Thyroid gland (tissue), 4 donors: ENCODE data around the gene KCNMA1. TPM values are rescaled to one million over a fixed set of nuclear protein-coding genes. Genes with fewer than 3 reads are reported as not detected.
"Not testable (repeated sequence)": the region's sequence is repeated elsewhere in the genome, so short reads cannot be mapped to it uniquely, and the experiment has no call there.

Experiments
- DNase-seq, 2 donors: peaks; one replicate each; pipeline ENCODE4 v3.0.0-alpha.2; 2019
- H3K27ac ChIP-seq, 3 donors: fragments of 200-600 bp; sonication (generic); 1 replicate in 2 of 3; 2 replicates in 1 of 3; pipeline ENCODE4 v1.5.1; 2016 to 2019; ENCODE audit warnings: mild to moderate bottlenecking in 1 of 3, moderate library complexity in 1 of 3
- H3K27me3 ChIP-seq: fragments of 200-600 bp; sonication (generic); one replicate; pipeline ENCODE4 v1.5.1; 2019
- H3K36me3 ChIP-seq, 2 donors: fragments of 200-600 bp; sonication (generic); one replicate each; pipeline ENCODE4 v1.5.1; 2016 to 2019
- H3K4me1 ChIP-seq, 2 donors: fragments of 200-600 bp; sonication (generic); one replicate each; pipeline ENCODE4 v1.5.1; 2017 to 2019
- H3K4me3 ChIP-seq, 3 donors: fragments of 200-600 bp; sonication (generic); replicated peaks in 1 of 3; 1 replicate in 2 of 3; 2 replicates in 1 of 3; pipeline ENCODE4 v1.5.1; 2016; ENCODE audit warnings: mild to moderate bottlenecking in 1 of 3
- H3K9me3 ChIP-seq: fragments of 200-600 bp; sonication (generic); one replicate; pipeline ENCODE4 v1.5.1; 2017
- POLR2A ChIP-seq, 2 donors: fragments of 450-650 bp; IDR thresholded peaks; one replicate each; pipeline ENCODE4 v1.6.1; 2017; ENCODE audit warnings: antibody characterized with exemption in 2 of 2, mild to moderate bottlenecking in 2 of 2, moderate library complexity in 1 of 2
- WGBS, 2 donors: methylation state at CpG; one replicate each; pipeline ENCODE4 v1.1.5; 2017; 5-methylcytosine and 5-hydroxymethylcytosine counted together
- intact Hi-C: fragments of 100-400 bp; cut with DNase I; formaldehyde crosslinking; loops from one replicate; pipeline ENCODE4 v1.15.1; 2023
- total RNA-seq, 4 donors: library from RNA; depleted of rRNA; stranded (reverse); fragments of >200 nt; gene quantifications; one replicate each; pipeline ENCODE4 v1.2.3, GENCODE V29; 2016
- TF ChIP-seq, protein P1 (sequence below), 6 experiments: fragments of 200-600 bp in 3 of 6; fragments of 450-650 bp in 3 of 6; sonication (generic) in 3 of 6; IDR thresholded peaks; one replicate each; pipeline ENCODE4 v1.5.1; 2016 to 2019; ENCODE audit warnings: antibody characterized with exemption in 6 of 6, mild to moderate bottlenecking in 2 of 6, inconsistent platforms in 1 of 6, moderate library complexity in 1 of 6

KCNMA1 gene
- total RNA-seq, 4 donors from 2014 or later = 2.5 to 5.1 (median 3.6) TPM

DNA sequence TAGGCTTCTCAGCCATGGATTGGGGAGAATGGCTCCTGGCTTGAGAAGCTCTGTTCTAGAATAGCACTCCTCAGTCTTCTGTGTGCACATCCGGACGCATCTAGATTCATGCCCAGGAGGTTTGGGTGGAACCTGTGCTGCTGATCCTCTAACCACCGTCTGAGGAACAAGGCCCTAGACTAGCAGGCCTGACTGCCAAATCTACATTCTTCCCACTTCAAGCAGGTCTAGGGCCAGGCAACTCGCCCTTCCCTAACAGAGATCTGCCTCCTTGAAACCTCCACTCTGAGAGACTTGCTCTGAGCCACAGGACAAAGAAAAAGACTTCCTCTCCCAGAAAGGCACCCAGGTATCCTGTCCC is 61.6 kb downstream of the KCNMA1 start:
- intact Hi-C loops = no loop called here
- Histone ChIP-seq H3K27me3 (no peaks in the 10 kb centered on the region), H3K36me3 (no peaks in the 10 kb centered on the region), H3K4me1 (no peaks in the 10 kb centered on the region), H3K27ac (no peak overlapping the region), H3K4me3 (no peak overlapping the region), H3K9me3 (no peaks in the 10 kb centered on the region)
- no peak for DNase-seq
- 75 to 88% methylated on average over 4 of the region's 4 CpGs for WGBS, 2 donors
- TF ChIP-seq POLR2A (IDR thresholded peaks at IDR 0.05) = no peak
- TF ChIP-seq, protein P1, sequence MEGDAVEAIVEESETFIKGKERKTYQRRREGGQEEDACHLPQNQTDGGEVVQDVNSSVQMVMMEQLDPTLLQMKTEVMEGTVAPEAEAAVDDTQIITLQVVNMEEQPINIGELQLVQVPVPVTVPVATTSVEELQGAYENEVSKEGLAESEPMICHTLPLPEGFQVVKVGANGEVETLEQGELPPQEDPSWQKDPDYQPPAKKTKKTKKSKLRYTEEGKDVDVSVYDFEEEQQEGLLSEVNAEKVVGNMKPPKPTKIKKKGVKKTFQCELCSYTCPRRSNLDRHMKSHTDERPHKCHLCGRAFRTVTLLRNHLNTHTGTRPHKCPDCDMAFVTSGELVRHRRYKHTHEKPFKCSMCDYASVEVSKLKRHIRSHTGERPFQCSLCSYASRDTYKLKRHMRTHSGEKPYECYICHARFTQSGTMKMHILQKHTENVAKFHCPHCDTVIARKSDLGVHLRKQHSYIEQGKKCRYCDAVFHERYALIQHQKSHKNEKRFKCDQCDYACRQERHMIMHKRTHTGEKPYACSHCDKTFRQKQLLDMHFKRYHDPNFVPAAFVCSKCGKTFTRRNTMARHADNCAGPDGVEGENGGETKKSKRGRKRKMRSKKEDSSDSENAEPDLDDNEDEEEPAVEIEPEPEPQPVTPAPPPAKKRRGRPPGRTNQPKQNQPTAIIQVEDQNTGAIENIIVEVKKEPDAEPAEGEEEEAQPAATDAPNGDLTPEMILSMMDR (IDR thresholded peaks at IDR 0.05) = no peak

DNA sequence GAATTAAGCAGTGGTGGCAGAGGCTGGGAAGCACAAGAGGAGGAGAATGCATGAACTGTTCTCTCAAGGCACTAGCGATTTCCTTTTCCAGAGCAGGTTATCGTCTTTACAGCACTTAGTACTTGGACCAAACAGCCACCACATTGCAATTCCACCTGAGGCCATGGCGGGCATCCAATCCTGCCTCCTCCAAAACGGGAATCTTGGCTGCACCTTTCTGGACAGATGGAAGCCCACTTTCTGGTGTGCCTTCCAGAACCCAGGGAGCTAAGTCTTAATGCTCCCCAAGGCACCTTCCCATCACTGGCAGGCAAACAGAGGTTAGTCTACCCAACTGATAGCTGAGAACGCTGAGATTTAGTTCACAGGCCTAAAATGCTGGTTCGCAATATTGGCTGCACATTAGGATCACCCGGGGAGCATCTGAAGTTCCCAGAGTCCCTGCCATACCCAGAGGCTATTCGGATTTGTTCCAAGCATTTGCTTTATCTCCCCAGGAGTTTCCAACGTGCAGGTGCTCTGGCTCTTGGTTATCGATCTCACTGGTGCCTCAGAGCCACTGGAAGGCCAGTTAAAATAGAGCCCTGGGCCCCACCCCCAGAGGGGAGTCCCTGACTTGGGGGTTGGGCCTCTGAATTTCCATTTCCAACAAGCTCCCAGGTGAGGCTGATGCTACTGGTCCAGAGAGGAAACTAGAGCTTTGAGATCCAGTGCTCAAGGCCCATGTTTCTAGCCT is 62.2 kb downstream of the KCNMA1 start:
- Histone ChIP-seq H3K27me3 (no peaks in the 10 kb centered on the region), H3K4me3 (no peak overlapping the region), H3K4me1 (no peaks in the 10 kb centered on the region), H3K27ac (no peak overlapping the region), H3K36me3 (no peaks in the 10 kb centered on the region), H3K9me3 (no peaks in the 10 kb centered on the region)
- intact Hi-C loops = no loop called here
- TF ChIP-seq, protein P1 (IDR thresholded peaks at IDR 0.05) = no peak
- no peak for TF ChIP-seq POLR2A (IDR thresholded peaks at IDR 0.05)
- DNase-seq = no peak
- WGBS, 2 donors = 80 to 94% methylated on average over 6 to 10 of the region's 10 CpGs

DNA sequence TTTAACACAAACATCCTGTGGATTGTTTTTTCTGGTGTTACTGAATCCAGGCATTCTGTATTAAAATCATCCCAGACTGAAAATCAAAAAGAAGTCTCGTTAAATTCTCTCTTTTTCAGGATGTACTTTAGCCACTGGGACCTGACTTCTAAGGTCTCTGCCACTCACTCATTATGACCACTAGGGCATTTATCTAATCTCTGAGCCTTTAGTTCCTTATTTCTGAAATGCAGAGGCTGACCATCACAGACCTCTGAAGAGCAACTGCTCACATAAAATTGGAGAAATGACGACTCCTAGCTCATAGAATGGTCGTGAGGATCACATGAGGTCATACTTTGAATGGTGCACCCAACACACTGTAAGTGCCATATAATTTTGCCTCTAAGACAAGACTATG is 63.2 kb downstream of the KCNMA1 start:
- Histone ChIP-seq H3K27me3 (no peaks in the 10 kb centered on the region), H3K36me3 (no peaks in the 10 kb centered on the region), H3K9me3 (no peaks in the 10 kb centered on the region), H3K27ac (no peak overlapping the region), H3K4me1 (no peaks in the 10 kb centered on the region), H3K4me3 (no peak overlapping the region)
- WGBS, 2 donors = 81 to 83% methylated on average over 3 of the region's 3 CpGs
- no peak for TF ChIP-seq POLR2A (IDR thresholded peaks at IDR 0.05)
- TF ChIP-seq, protein P1 (IDR thresholded peaks at IDR 0.05) = no peak
- intact Hi-C loops = no loop called here
- DNase-seq = no peak

DNA sequence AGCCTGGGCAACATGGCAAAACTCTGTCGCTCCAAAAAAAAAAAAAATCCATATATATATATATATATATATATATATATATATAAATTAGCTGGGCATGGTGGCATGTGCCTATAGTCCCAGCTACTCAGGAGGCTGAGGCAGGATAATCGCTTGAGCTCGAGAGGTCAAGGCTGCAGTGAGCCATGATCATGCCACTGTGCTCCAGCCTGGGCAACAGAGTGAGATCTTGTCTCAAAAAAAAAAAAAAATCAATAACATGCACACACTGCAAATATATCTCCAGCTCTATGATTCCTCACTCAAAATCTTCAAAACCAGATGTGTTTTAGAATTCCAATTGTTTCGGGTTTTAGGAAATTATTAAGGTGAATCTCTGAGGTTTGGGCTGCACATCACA is 65.1 kb downstream of the KCNMA1 start:
- H3K36me3 ChIP-seq, DNase-seq, H3K4me1 ChIP-seq, intact Hi-C loops, H3K27me3 ChIP-seq, H3K27ac ChIP-seq, H3K4me3 ChIP-seq, H3K9me3 ChIP-seq: not testable (repeated sequence)
- WGBS, 2 donors = 85 to 95% methylated on average over 4 of the region's 4 CpGs

DNA sequence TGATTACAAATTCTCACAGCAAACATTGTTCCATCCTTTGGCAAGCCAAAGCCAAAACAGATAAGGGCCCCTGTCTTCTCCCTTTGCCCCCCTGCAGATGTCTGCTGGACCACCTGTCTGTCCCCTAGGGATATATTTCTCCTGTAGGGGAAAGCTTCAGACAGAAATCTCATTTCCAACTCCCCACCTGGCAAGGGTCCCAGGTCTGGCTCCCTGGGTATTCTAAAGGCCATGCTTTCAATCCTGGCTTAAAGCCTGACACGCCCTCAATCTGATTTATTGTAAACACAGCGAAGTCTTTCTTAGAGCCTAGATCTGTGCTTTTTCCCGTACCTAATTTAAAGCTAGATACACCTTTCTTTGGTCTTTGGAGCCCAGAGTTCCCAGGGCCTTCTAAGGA is 66.1 kb downstream of the KCNMA1 start:
- H3K4me1 ChIP-seq = no peaks in the 10 kb centered on the region
- H3K9me3 ChIP-seq = no peaks in the 10 kb centered on the region
- DNase-seq = no peak
- no peak overlapping the region for H3K4me3 ChIP-seq
- intact Hi-C loops = no loop called here
- H3K27ac ChIP-seq = no peak overlapping the region
- WGBS, 2 donors = 66 to 81% methylated on average over 3 of the region's 3 CpGs
- H3K27me3 ChIP-seq = no peaks in the 10 kb centered on the region
- H3K36me3 ChIP-seq = no peaks in the 10 kb centered on the region
- TF ChIP-seq, protein P1 (IDR thresholded peaks at IDR 0.05) = no peak
- TF ChIP-seq POLR2A (IDR thresholded peaks at IDR 0.05) = no peak
